ENCODE data around the gene OR5H1. TPM values are rescaled to one million over a fixed set of nuclear protein-coding genes. Genes with fewer than 3 reads are reported as not detected.

The OR5H1 gene
- total RNA-seq, 2 donors from 2014 or later = 0.09 to 0.22 TPM

DNA sequence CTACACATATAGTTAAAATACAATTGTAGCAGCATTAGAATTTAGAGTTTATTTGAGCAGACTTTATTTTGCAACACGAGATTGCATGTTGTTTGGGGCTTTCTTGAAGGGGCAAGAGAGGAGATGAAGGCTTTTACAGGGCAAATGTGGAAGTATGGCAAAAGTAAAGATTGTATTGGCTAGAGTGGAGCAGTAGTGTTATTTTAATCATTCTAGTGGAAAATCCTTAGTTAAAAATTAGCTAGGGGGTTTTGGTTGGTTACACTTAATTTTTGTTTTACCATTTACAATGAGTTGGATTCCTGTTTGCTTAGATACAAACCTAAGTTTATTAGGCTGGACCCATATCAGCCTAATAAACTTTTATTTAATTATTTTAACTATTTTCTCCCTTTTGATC is 40.5 kb downstream of the OR5H1 start:
- no peaks in the 10 kb centered on the region for H3K27me3 ChIP-seq (ENCODE audit: control insufficient read depth, insufficient read depth, low read length, poor library complexity, severe bottlenecking)
- H3K9me3 Mint-ChIP-seq = peaks cover 30% of the 10 kb centered on the region
- DNase-seq = no peak
- no peaks in the 10 kb centered on the region for H3K36me3 Mint-ChIP-seq (ENCODE audit: low read depth)
- H3K4me1 Mint-ChIP-seq = no peaks in the 10 kb centered on the region
- H3K27me3 Mint-ChIP-seq (ENCODE audit: insufficient read depth) = no peaks in the 10 kb centered on the region
- WGBS, 2 experiments (ENCODE audit: insufficient coverage in 1 of 2, insufficient read length in 1 of 2) = 89 to 100% methylated on average over 1 of the region's 1 CpG
- H3K4me3 ChIP-seq (ENCODE audit: low read length) = no peak overlapping the region
- no peak overlapping the region for H3K4me3 Mint-ChIP-seq
- H3K9ac ChIP-seq (ENCODE audit: extremely low read depth, low read length, poor library complexity, severe bottlenecking) = no peak overlapping the region
- H3K9me3 ChIP-seq (ENCODE audit: control insufficient read depth, low read length) = peaks cover 6% of the 10 kb centered on the region
- H3K27ac Mint-ChIP-seq = no peak overlapping the region
- no peaks in the 10 kb centered on the region for H3K36me3 ChIP-seq (ENCODE audit: control insufficient read depth, insufficient read depth, low read length)
- H3K27ac ChIP-seq (ENCODE audit: low read depth, low read length) = no peak overlapping the region
- H3K4me1 ChIP-seq (ENCODE audit: control insufficient read depth, insufficient read depth, low read length) = no peaks in the 10 kb centered on the region
- TF ChIP-seq, protein P1, sequence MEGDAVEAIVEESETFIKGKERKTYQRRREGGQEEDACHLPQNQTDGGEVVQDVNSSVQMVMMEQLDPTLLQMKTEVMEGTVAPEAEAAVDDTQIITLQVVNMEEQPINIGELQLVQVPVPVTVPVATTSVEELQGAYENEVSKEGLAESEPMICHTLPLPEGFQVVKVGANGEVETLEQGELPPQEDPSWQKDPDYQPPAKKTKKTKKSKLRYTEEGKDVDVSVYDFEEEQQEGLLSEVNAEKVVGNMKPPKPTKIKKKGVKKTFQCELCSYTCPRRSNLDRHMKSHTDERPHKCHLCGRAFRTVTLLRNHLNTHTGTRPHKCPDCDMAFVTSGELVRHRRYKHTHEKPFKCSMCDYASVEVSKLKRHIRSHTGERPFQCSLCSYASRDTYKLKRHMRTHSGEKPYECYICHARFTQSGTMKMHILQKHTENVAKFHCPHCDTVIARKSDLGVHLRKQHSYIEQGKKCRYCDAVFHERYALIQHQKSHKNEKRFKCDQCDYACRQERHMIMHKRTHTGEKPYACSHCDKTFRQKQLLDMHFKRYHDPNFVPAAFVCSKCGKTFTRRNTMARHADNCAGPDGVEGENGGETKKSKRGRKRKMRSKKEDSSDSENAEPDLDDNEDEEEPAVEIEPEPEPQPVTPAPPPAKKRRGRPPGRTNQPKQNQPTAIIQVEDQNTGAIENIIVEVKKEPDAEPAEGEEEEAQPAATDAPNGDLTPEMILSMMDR (conservative IDR thresholded peaks at IDR 0.05) = no peak

DNA sequence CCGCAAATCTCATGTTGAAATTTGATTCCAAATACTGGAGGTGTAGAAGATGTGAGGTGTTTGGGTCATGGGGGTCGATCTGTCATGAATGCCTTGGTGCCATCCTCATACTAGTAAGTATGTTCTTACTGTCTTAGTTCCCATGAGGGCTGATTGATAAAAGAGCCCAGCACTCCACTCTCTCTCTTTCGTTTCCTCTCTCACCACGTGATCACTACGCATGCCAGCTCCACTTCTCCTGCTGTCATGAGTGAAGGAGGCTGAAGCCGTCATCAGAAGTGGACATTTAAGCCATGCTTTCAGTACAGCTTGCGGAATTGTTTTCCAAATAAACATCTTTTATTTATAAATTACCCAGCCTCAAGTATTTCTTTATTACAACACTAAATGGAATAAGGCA is 42.1 kb downstream of the OR5H1 start:
- peaks cover 6% of the 10 kb centered on the region for H3K9me3 ChIP-seq (ENCODE audit: control insufficient read depth, low read length)
- no peak overlapping the region for H3K9ac ChIP-seq (ENCODE audit: extremely low read depth, low read length, poor library complexity, severe bottlenecking)
- TF ChIP-seq, protein P1 (conservative IDR thresholded peaks at IDR 0.05) = no peak
- Mint-ChIP-seq H3K4me3 (no peak overlapping the region), H3K36me3 (ENCODE audit: low read depth) (no peaks in the 10 kb centered on the region), H3K9me3 (peaks cover 43% of the 10 kb centered on the region), H3K27me3 (ENCODE audit: insufficient read depth) (no peaks in the 10 kb centered on the region), H3K4me1 (no peaks in the 10 kb centered on the region), H3K27ac (no peak overlapping the region)
- no peaks in the 10 kb centered on the region for H3K27me3 ChIP-seq (ENCODE audit: control insufficient read depth, insufficient read depth, low read length, poor library complexity, severe bottlenecking)
- no peak for DNase-seq
- H3K36me3 ChIP-seq (ENCODE audit: control insufficient read depth, insufficient read depth, low read length) = no peaks in the 10 kb centered on the region
- H3K4me1 ChIP-seq (ENCODE audit: control insufficient read depth, insufficient read depth, low read length) = no peaks in the 10 kb centered on the region
- no peak overlapping the region for H3K27ac ChIP-seq (ENCODE audit: low read depth, low read length)
- WGBS, 2 experiments (ENCODE audit: insufficient coverage in 1 of 2, insufficient read length in 1 of 2) = 95 to 97% methylated on average over 6 to 7 of the region's 7 CpGs
- H3K4me3 ChIP-seq (ENCODE audit: low read length) = no peak overlapping the region

DNA sequence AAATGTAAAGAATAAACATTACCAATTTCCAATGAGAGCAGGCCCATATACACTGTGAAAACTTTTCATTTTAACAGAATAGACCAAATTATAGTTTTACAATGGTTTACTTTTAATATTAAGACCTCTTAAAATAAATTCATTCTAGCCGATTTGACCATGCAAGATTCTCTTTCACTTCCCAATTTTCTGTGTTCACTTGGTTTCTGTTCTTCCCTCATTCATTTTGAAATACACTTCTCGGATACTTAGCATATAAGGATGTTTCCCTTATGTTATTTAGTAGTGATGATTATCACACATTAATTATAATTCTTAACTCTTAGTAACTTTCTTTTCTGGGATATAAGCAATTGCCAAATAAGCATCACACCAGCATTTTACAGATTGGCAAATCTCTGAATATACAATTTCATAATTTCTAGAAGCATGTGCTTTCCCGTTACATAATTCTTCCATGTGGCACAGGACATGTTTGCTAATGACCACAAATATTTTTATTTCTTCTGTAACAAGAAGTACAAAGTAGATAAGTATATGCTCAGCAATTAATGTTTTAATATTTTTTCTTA is 49.9 kb downstream of the OR5H1 start:
- Mint-ChIP-seq H3K9me3 (peaks cover 24% of the 10 kb centered on the region), H3K27me3 (ENCODE audit: insufficient read depth) (no peaks in the 10 kb centered on the region), H3K27ac (no peak overlapping the region), H3K4me3 (no peak overlapping the region), H3K36me3 (ENCODE audit: low read depth) (no peaks in the 10 kb centered on the region), H3K4me1 (peaks cover 3% of the 10 kb centered on the region)
- H3K9me3 ChIP-seq (ENCODE audit: control insufficient read depth, low read length) = no peaks in the 10 kb centered on the region
- no peak for DNase-seq
- TF ChIP-seq, protein P1 (conservative IDR thresholded peaks at IDR 0.05) = no peak
- H3K27me3 ChIP-seq (ENCODE audit: control insufficient read depth, insufficient read depth, low read length, poor library complexity, severe bottlenecking) = no peaks in the 10 kb centered on the region
- no peaks in the 10 kb centered on the region for H3K4me1 ChIP-seq (ENCODE audit: control insufficient read depth, insufficient read depth, low read length)
- H3K36me3 ChIP-seq (ENCODE audit: control insufficient read depth, insufficient read depth, low read length) = no peaks in the 10 kb centered on the region
- no peak overlapping the region for H3K9ac ChIP-seq (ENCODE audit: extremely low read depth, low read length, poor library complexity, severe bottlenecking)
- WGBS, 2 experiments (ENCODE audit: insufficient coverage in 1 of 2, insufficient read length in 1 of 2) = 88% methylated on average over 2 of the region's 3 CpGs; no CpG with 5 or more reads in 1 of the 2 experiments
- no peak overlapping the region for H3K27ac ChIP-seq (ENCODE audit: low read depth, low read length)
- H3K4me3 ChIP-seq (ENCODE audit: low read length) = no peak overlapping the region
